Liver (tissue), 9 donors: ENCODE results near the gene TRIM65. TPM values are rescaled to one million over a fixed set of nuclear protein-coding genes. Genes with fewer than 3 reads are reported as not detected.

ENCODE experiments used
- DNase-seq: peaks from one replicate; pipeline ENCODE4 v3.0.0-alpha.2; 2017; ENCODE audit warnings: low spot score
- H3K27ac ChIP-seq, 2 donors: one replicate each; pipeline ENCODE4 v1.7.0; 2013; ENCODE audit warnings: inconsistent platforms in 2 of 2, low read length in 2 of 2, control low read depth in 1 of 2, low read depth in 1 of 2, mild to moderate bottlenecking in 1 of 2
- H3K27me3 ChIP-seq, 4 donors: one replicate each; pipeline versions ENCODE4 v1.6.1 to v1.7.0; 2013; ENCODE audit warnings: low read length in 3 of 4, inconsistent platforms in 1 of 4, mild to moderate bottlenecking in 1 of 4, moderate library complexity in 1 of 4; ENCODE audit not compliant: control insufficient read depth in 4 of 4, insufficient read depth in 4 of 4
- H3K36me3 ChIP-seq, 4 donors: one replicate each; pipeline versions ENCODE4 v1.6.1 to v1.7.0; 2013; ENCODE audit warnings: low read length in 3 of 4, mild to moderate bottlenecking in 3 of 4, low read depth in 1 of 4, moderate library complexity in 1 of 4; ENCODE audit not compliant: control insufficient read depth in 4 of 4, insufficient read depth in 3 of 4
- H3K4me1 ChIP-seq, 4 donors: one replicate each; pipeline versions ENCODE4 v1.6.1 to v1.7.0; 2013; ENCODE audit warnings: low read length in 3 of 4, mild to moderate bottlenecking in 3 of 4, moderate library complexity in 1 of 4; ENCODE audit not compliant: control insufficient read depth in 4 of 4, insufficient read depth in 4 of 4
- H3K4me3 ChIP-seq, 3 donors: one replicate each; pipeline versions ENCODE4 v1.6.1 to v1.7.0; 2013; ENCODE audit warnings: low read length in 3 of 3, control low read depth in 1 of 3, low read depth in 1 of 3, mild to moderate bottlenecking in 1 of 3
- H3K9ac ChIP-seq, 2 donors: one replicate each; pipeline ENCODE4 v1.7.0; 2013; ENCODE audit warnings: low read length in 2 of 2, mild to moderate bottlenecking in 2 of 2, moderate library complexity in 2 of 2, control low read depth in 1 of 2, low read depth in 1 of 2
- H3K9me3 ChIP-seq, 4 donors: one replicate each; pipeline versions ENCODE4 v1.6.1 to v1.7.0; 2013; ENCODE audit warnings: low read length in 3 of 4; ENCODE audit not compliant: control insufficient read depth in 4 of 4
- ATF3 ChIP-seq: IDR thresholded peaks from 2 replicates; pipeline ENCODE4 v1.6.1; 2016; ENCODE audit warnings: antibody characterized with exemption
- CTCF ChIP-seq: fragments of 150-350 bp; IDR thresholded peaks from 2 replicates; pipeline ENCODE4 v1.5.1; 2017; ENCODE audit warnings: improper control_type of control experiment, low read depth, low read length; ENCODE audit not compliant: missing input control
- EGR1 ChIP-seq, 2 donors: IDR thresholded peaks; 2 replicates each; pipeline ENCODE4 v1.6.1; 2016 to 2018; ENCODE audit warnings: antibody characterized with exemption in 2 of 2, low read depth in 2 of 2
- FOXA1 ChIP-seq: IDR thresholded peaks from 2 replicates; pipeline ENCODE4 v1.6.1; 2016; ENCODE audit warnings: antibody characterized with exemption
- FOXA2 ChIP-seq: IDR thresholded peaks from 2 replicates; pipeline ENCODE4 v1.6.1; 2016; ENCODE audit warnings: antibody characterized with exemption
- GABPA ChIP-seq, 2 donors: IDR thresholded peaks in 1 of 2; conservative IDR thresholded peaks in 1 of 2; 2 replicates each; pipeline ENCODE4 v1.6.1; 2016; ENCODE audit warnings: antibody characterized with exemption in 2 of 2, mild to moderate bottlenecking in 1 of 2, moderate library complexity in 1 of 2
- HNF4A ChIP-seq, 2 donors: conservative IDR thresholded peaks; 2 replicates each; pipeline ENCODE4 v1.6.1; 2016; ENCODE audit warnings: antibody characterized with exemption in 2 of 2, mild to moderate bottlenecking in 2 of 2
- HNF4G ChIP-seq: IDR thresholded peaks from 2 replicates; pipeline ENCODE4 v1.6.1; 2016; ENCODE audit warnings: antibody characterized with exemption
- JUND ChIP-seq, 2 donors: IDR thresholded peaks; 2 replicates each; pipeline ENCODE4 v1.6.1; 2016; ENCODE audit warnings: antibody characterized with exemption in 2 of 2
- NR2F2 ChIP-seq: IDR thresholded peaks from 2 replicates; pipeline ENCODE4 v1.6.1; 2016; ENCODE audit warnings: antibody characterized with exemption
- RAD21 ChIP-seq, 2 donors: IDR thresholded peaks; 2 replicates each; pipeline ENCODE4 v1.6.1; 2016; ENCODE audit warnings: antibody characterized with exemption in 2 of 2, mild to moderate bottlenecking in 2 of 2
- REST ChIP-seq: IDR thresholded peaks from 2 replicates; pipeline ENCODE4 v1.6.1; 2016; ENCODE audit warnings: antibody characterized with exemption, mild to moderate bottlenecking
- RXRA ChIP-seq, 2 donors: IDR thresholded peaks; 2 replicates each; pipeline ENCODE4 v1.6.1; 2017 to 2018; ENCODE audit warnings: antibody characterized with exemption in 2 of 2, mild to moderate bottlenecking in 1 of 2
- SP1 ChIP-seq: IDR thresholded peaks from 2 replicates; pipeline ENCODE4 v1.6.1; 2018; ENCODE audit warnings: antibody characterized with exemption, mild to moderate bottlenecking
- TAF1 ChIP-seq: conservative IDR thresholded peaks from 2 replicates; pipeline ENCODE4 v1.6.1; 2016; ENCODE audit warnings: antibody characterized with exemption, mild to moderate bottlenecking
- YY1 ChIP-seq: IDR thresholded peaks from 2 replicates; pipeline ENCODE4 v1.6.1; 2016; ENCODE audit warnings: antibody characterized with exemption, mild to moderate bottlenecking
- WGBS: extraction: QIAGEN DNeasy Blood & Tissue Kit; methylation state at CpG from one replicate; pipeline ENCODE4 v1.1.7; 2013; 5-methylcytosine and 5-hydroxymethylcytosine counted together
- polyA plus RNA-seq, 2 donors: library from polyadenylated mRNA; stranded (reverse) in 1 of 2; unstranded in 1 of 2; fragments of 200-250 nt in 1 of 2; fragments of >200 nt in 1 of 2; fragmentation: Nextera tagmentation in 1 of 2; extraction: Ambion mirVana in 1 of 2; gene quantifications; one replicate each; pipeline versions ENCODE4 v1.2.1 to v1.2.3, GENCODE V29; 2013 to 2015
- total RNA-seq, 2 donors: library from RNA; depleted of rRNA; stranded (reverse); fragments of >200 nt; gene quantifications; one replicate each; pipeline ENCODE4 v1.2.3, GENCODE V29; 2014
- TF ChIP-seq, protein P1 (sequence below): IDR thresholded peaks from 2 replicates; pipeline ENCODE4 v1.6.1; 2016; ENCODE audit warnings: antibody characterized with exemption
- TF ChIP-seq, protein P2 (sequence below): IDR thresholded peaks from 2 replicates; pipeline ENCODE4 v1.6.1; 2016; ENCODE audit warnings: antibody characterized with exemption
- donor health status: healthy.
- donor health status: healthy.
- donor health status: healthy.
- donor health status: healthy.
- donor health status: healthy.

The TRIM65 gene
- total and polyA plus RNA-seq, 4 donors, result 1.5 to 8.6 (median 6.5) TPM

DNA sequence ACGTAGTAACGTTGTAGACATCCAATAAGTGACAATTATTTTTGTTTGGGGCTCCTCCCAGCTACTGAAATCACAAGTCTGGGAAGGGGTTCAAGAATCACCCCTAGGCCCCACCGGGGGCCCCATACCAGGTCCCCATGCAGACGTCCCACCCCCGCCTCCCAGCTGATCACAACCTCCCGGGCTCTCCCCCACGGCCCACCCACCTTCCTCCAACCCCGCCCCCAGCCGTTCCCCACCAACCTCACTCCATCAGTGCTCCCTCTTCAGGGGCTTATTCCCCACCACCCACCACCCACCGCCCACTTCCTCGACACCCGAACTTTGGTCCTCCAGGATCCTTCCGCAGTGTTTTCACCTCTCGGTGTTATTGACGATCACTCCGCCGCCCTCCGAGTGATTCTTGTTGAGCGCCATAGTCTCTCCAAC is 41.9 kb downstream of the TRIM65 start:
- peak overlapping the region; percentile 81 to 87 (median 83) for H3K4me3 ChIP-seq
- TF ChIP-seq HNF4G (no peak), HNF4A (conservative IDR thresholded peaks at IDR 0.05) (no peak), YY1 (no peak), NR2F2 (no peak), FOXA1 (no peak)
- TF ChIP-seq, protein P1, sequence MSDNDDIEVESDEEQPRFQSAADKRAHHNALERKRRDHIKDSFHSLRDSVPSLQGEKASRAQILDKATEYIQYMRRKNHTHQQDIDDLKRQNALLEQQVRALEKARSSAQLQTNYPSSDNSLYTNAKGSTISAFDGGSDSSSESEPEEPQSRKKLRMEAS, result no peak
- H3K27me3 ChIP-seq, result no peaks in the 10 kb centered on the region
- H3K9me3 ChIP-seq, result no peaks in the 10 kb centered on the region
- H3K36me3 ChIP-seq, result peaks cover 0 to 11% (median 3%) of the 10 kb centered on the region in 4 donors
- DNase-seq, result no peak
- H3K9ac ChIP-seq, result peak overlapping the region; percentile 93 to 100
- H3K27ac ChIP-seq, result peak overlapping the region; percentile 87 to 96
- peaks cover 2 to 37% (median 28%) of the 10 kb centered on the region in 4 donors for H3K4me1 ChIP-seq
- WGBS, result under 1% methylated on average over 19 of the region's 19 CpGs

DNA sequence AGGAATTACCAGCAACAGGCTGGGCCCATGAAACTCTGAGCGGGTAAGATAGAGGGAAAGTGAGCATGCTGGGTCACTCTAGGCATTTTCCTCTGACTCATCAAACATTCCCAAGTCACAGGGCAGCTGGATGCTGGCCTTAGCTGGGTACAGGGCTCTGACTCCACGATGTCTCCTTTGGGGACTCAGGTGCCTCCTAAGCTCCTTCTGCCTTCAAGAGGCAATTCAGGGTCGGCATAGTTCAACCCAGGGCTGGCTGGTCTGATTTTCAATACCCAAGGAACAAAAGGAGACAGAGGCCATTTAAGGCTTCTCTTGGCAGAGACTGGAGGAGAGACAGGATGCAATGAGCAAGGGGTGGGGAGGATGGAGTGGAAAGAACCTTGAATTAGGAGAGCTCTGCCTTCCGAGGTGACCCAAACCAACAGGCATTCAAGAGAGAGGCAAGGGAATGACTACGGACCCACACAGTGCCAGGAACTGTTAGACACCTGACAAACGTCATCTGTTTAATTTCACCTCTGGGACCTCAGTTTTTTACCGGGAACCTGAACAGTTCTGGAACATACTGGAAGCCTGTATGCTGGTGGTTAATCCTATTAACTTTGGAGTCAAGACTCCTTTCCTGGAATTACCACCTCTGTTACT is 42.5 kb downstream of the TRIM65 start:
- no peak for DNase-seq
- Histone ChIP-seq H3K9me3 (no peaks in the 10 kb centered on the region), H3K9ac (peak overlapping the region; percentile 93 to 100), H3K36me3 (peaks cover 5 to 18% (median 10%) of the 10 kb centered on the region in 4 donors), H3K27ac (peak overlapping the region; percentile 87 to 96), H3K4me1 (peaks cover 2 to 44% (median 30%) of the 10 kb centered on the region in 4 donors), H3K27me3 (no peaks in the 10 kb centered on the region), H3K4me3 (peak overlapping the region; percentile 81 to 87 (median 83))
- WGBS, result 21% methylated on average over 7 of the region's 7 CpGs
- TF ChIP-seq HNF4G (no peak), NR2F2 (peak; percentile 10), GABPA (IDR thresholded peaks at IDR 0.05 in 1 of 2, conservative IDR thresholded peaks at IDR 0.05 in 1 of 2) (no peak), ATF3 (no peak), FOXA1 (no peak), RAD21 (IDR thresholded peaks at IDR 0.05) (no peak), YY1 (peak; percentile 40), RXRA (IDR thresholded peaks at IDR 0.05) (peak in 1 of 2 donors; percentile 17), SP1 (no peak), CTCF (no peak), EGR1 (IDR thresholded peaks at IDR 0.05; ENCODE audit: low read depth in 2 of 2) (no peak), JUND (IDR thresholded peaks at IDR 0.05) (peak in 1 of 2 donors; percentile 7), REST (peak; percentile 61), TAF1 (no peak), FOXA2 (no peak), HNF4A (conservative IDR thresholded peaks at IDR 0.05) (no peak)
- TF ChIP-seq, protein P1, result no peak
- TF ChIP-seq, protein P2, sequence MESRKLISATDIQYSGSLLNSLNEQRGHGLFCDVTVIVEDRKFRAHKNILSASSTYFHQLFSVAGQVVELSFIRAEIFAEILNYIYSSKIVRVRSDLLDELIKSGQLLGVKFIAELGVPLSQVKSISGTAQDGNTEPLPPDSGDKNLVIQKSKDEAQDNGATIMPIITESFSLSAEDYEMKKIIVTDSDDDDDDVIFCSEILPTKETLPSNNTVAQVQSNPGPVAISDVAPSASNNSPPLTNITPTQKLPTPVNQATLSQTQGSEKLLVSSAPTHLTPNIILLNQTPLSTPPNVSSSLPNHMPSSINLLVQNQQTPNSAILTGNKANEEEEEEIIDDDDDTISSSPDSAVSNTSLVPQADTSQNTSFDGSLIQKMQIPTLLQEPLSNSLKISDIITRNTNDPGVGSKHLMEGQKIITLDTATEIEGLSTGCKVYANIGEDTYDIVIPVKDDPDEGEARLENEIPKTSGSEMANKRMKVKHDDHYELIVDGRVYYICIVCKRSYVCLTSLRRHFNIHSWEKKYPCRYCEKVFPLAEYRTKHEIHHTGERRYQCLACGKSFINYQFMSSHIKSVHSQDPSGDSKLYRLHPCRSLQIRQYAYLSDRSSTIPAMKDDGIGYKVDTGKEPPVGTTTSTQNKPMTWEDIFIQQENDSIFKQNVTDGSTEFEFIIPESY, result no peak
